CD14-positive monocyte (primary cell): ENCODE measurements around the gene TACR1. TPM values are rescaled to one million over a fixed set of nuclear protein-coding genes. Genes with fewer than 3 reads are reported as not detected.
"Not testable (repeated sequence)": the region's sequence is repeated elsewhere in the genome, so short reads cannot be mapped to it uniquely, and the experiment has no call there.

ENCODE experiments used
- DNase-seq, 3 donors: peaks; one replicate each; pipeline ENCODE4 v3.0.0-alpha.2; 2011 to 2022
- H2AFZ ChIP-seq: 2 replicates; pipeline ENCODE4 v1.6.0; 2012; ENCODE audit warnings: mild to moderate bottlenecking, low read depth, low read length, inconsistent platforms; ENCODE audit not compliant: insufficient read depth, poor library complexity, severe bottlenecking
- H3K27ac ChIP-seq, 2 donors: 1 replicate in 1 of 2; 2 replicates in 1 of 2; pipeline ENCODE4 v1.5.1; 2012 to 2013; ENCODE audit warnings: low read length in 2 of 2, control low read depth in 1 of 2, inconsistent platforms in 1 of 2, low read depth in 1 of 2, mild to moderate bottlenecking in 1 of 2
- H3K27me3 ChIP-seq, 2 donors: one replicate each; pipeline versions ENCODE4 v1.6.0 to v1.6.1; 2011 to 2013; ENCODE audit warnings: low read length in 2 of 2; ENCODE audit not compliant: control insufficient read depth in 2 of 2, insufficient read depth in 2 of 2
- H3K36me3 ChIP-seq, 2 donors: replicated peaks in 1 of 2; 1 replicate in 1 of 2; 2 replicates in 1 of 2; pipeline versions ENCODE4 v1.5.1 to v1.6.1; 2012 to 2013; ENCODE audit warnings: low read length in 2 of 2, control low read depth in 1 of 2, inconsistent platforms in 1 of 2, mild to moderate bottlenecking in 1 of 2; ENCODE audit not compliant: insufficient read depth in 2 of 2, control insufficient read depth in 1 of 2
- H3K4me1 ChIP-seq, 2 donors: 1 replicate in 1 of 2; 2 replicates in 1 of 2; pipeline versions ENCODE4 v1.5.1 to v1.6.1; 2012 to 2013; ENCODE audit warnings: low read length in 2 of 2, control low read depth in 1 of 2, inconsistent platforms in 1 of 2, mild to moderate bottlenecking in 1 of 2, moderate library complexity in 1 of 2; ENCODE audit not compliant: insufficient read depth in 2 of 2, control insufficient read depth in 1 of 2
- H3K4me2 ChIP-seq: replicated peaks from 2 replicates; pipeline ENCODE3; 2012; ENCODE audit warnings: low read length, moderate library complexity, mild to moderate bottlenecking; ENCODE audit not compliant: poor library complexity, severe bottlenecking; ENCODE audit errors: extremely low read depth
- H3K4me3 ChIP-seq, 3 experiments: fragments of 200-600 bp in 1 of 3; sonication (generic) in 1 of 3; replicated peaks in 1 of 3; 1 replicate in 2 of 3; 2 replicates in 1 of 3; pipeline ENCODE4 v1.5.1; 2011 to 2013; ENCODE audit warnings: low read length in 3 of 3, mild to moderate bottlenecking in 3 of 3, control low read depth in 2 of 3, low read depth in 2 of 3, inconsistent platforms in 1 of 3, moderate library complexity in 1 of 3
- H3K79me2 ChIP-seq: 2 replicates; pipeline ENCODE4 v1.6.0; 2012; ENCODE audit warnings: mild to moderate bottlenecking, control low read depth, inconsistent platforms, low read length, moderate library complexity; ENCODE audit not compliant: insufficient read depth
- H3K9ac ChIP-seq: 2 replicates; pipeline ENCODE4 v1.6.0; 2017; ENCODE audit warnings: low read length, mild to moderate bottlenecking; ENCODE audit not compliant: insufficient read depth, poor library complexity, severe bottlenecking
- H3K9me3 ChIP-seq, 2 donors: replicated peaks in 1 of 2; 1 replicate in 1 of 2; 2 replicates in 1 of 2; pipeline versions ENCODE4 v1.5.1 to v1.6.1; 2012 to 2013; ENCODE audit warnings: low read length in 2 of 2, control low read depth in 1 of 2; ENCODE audit not compliant: control insufficient read depth in 1 of 2, insufficient read depth in 1 of 2
- H4K20me1 ChIP-seq: 2 replicates; pipeline ENCODE4 v1.6.0; 2012; ENCODE audit warnings: mild to moderate bottlenecking, low read length, control low read depth, moderate library complexity; ENCODE audit not compliant: insufficient read depth
- H3K27ac Mint-ChIP-seq, 7 donors: one replicate each; pipeline ENCODE4 v1.8.0; 2020; ENCODE audit warnings: mild to moderate bottlenecking in 7 of 7, mixed read lengths in 7 of 7, moderate library complexity in 6 of 7, inconsistent platforms in 2 of 7
- H3K27me3 Mint-ChIP-seq, 3 donors: one replicate each; pipeline ENCODE4 v1.8.0; 2021 to 2022; ENCODE audit warnings: low read depth in 3 of 3, mild to moderate bottlenecking in 3 of 3, mixed read lengths in 3 of 3, moderate library complexity in 3 of 3, inconsistent platforms in 1 of 3
- H3K36me3 Mint-ChIP-seq, 2 donors: one replicate each; pipeline ENCODE4 v1.8.0; 2020; ENCODE audit warnings: mixed read lengths in 2 of 2, inconsistent platforms in 1 of 2, mild to moderate bottlenecking in 1 of 2
- H3K4me1 Mint-ChIP-seq: one replicate; pipeline ENCODE4 v1.8.0; 2020; ENCODE audit warnings: mild to moderate bottlenecking, mixed read lengths
- H3K4me3 Mint-ChIP-seq, 2 donors: one replicate each; pipeline ENCODE4 v1.8.0; 2020; ENCODE audit warnings: mild to moderate bottlenecking in 2 of 2, mixed read lengths in 2 of 2, moderate library complexity in 1 of 2
- H3K9me3 Mint-ChIP-seq, 7 donors: one replicate each; pipeline ENCODE4 v1.8.0; 2020 to 2022; ENCODE audit warnings: mixed read lengths in 7 of 7, mild to moderate bottlenecking in 6 of 7, moderate library complexity in 6 of 7, inconsistent platforms in 2 of 7
- WGBS: methylation state at CpG from one replicate; pipeline ENCODE4 v1.1.5; 2013; ENCODE audit warnings: missing lambda C conversion rate; ENCODE audit not compliant: insufficient coverage; 5-methylcytosine and 5-hydroxymethylcytosine counted together
- intact Hi-C, 2 donors: fragments of 100-400 bp; cut with micrococcal nuclease; formaldehyde crosslinking; loops; one replicate each; pipeline versions ENCODE4 v1.15.0 to v1.15.1; 2023
- polyA minus RNA-seq: library from RNA; depleted of rRNA, polyadenylated mRNA; stranded (reverse); fragments of >200 nt; gene quantifications from 2 replicates; pipeline ENCODE4 v1.2.3, GENCODE V29; 2012
- polyA plus RNA-seq, 3 donors: library from polyadenylated mRNA; depleted of rRNA in 1 of 3; unstranded in 2 of 3; stranded (reverse) in 1 of 3; fragments of 300-500 nt in 2 of 3; fragments of >200 nt in 1 of 3; fragmentation: Illumina TruSeq in 2 of 3; gene quantifications; 1 replicate in 2 of 3; 2 replicates in 1 of 3; pipeline ENCODE4 v1.2.3, GENCODE V29; 2012 to 2021
- total RNA-seq, 12 experiments: library from RNA in 1 of 12; stranded (reverse) in 1 of 12; fragments of 120-200 nt in 1 of 12; gene quantifications; one replicate each; pipeline ENCODE4 v1.2.4 and lab custom pipeline; 2013 to 2026; ENCODE audit warnings: mixed read lengths in 6 of 12, inconsistent platforms in 1 of 12
- TF ChIP-seq, protein P1 (sequence below): fragments of 200-600 bp; IDR thresholded peaks from one replicate; pipeline ENCODE4 v1.8.0; 2022; ENCODE audit warnings: antibody characterized with exemption, mild to moderate bottlenecking

TACR1 gene, protein sequence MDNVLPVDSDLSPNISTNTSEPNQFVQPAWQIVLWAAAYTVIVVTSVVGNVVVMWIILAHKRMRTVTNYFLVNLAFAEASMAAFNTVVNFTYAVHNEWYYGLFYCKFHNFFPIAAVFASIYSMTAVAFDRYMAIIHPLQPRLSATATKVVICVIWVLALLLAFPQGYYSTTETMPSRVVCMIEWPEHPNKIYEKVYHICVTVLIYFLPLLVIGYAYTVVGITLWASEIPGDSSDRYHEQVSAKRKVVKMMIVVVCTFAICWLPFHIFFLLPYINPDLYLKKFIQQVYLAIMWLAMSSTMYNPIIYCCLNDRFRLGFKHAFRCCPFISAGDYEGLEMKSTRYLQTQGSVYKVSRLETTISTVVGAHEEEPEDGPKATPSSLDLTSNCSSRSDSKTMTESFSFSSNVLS
- total RNA-seq (2013) = not detected
- polyA plus RNA-seq = not detected
- polyA minus RNA-seq = not detected in 2 replicates
- 0 to 1.2 (median 0.10) reads per million in 11 experiments for total RNA-seq (lab: John Stamatoyannopoulos, UW)

DNA sequence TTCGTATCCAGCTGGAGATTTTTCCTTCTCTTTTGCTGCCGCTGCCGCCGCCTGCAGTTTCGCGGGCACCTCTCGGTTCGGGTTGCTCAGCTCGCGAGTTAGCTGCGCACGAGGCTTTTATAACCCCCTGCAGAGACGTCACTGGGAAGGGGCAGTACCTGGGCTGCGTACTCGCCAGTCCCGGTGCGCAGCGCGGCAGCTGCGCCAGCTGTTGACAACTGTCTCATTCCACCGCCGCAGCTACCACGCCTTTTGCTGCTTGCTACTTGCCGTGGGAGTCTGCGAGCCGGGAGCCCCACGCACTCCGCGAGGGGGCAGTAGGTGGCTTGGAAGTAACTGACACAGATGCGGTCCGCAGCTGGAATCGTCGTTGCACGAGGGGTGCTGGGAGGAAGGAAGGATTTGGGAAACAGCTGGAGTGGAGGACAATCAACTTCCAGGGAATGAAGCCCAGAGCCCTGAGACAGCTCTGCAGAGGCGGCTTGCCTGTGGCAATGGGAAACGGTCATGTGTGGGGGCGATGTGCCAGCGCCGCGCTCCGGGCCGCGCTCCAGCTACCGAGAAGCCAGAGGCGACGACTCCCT is at the start of gene TACR1:
TACR1 (minus strand) TSS at position 93 of the 584 bp plus-strand sequence. CDS start 586 bp downstream, outside the sequence.
- peak within 1 kb of the TSS; percentile 25 for H3K4me2 ChIP-seq
- H3K4me1 ChIP-seq = peaks cover 6% of the 10 kb centered on the region in 2 donors
- no peak within 1 kb of the TSS for H3K27ac ChIP-seq
- intact Hi-C loops = no loop called here
- peaks cover 0 to 6% (median 2%) of the 10 kb centered on the region in 7 donors for H3K9me3 Mint-ChIP-seq
- no peaks in the 10 kb centered on the region for H3K36me3 Mint-ChIP-seq
- H3K4me1 Mint-ChIP-seq = peaks cover 10% of the 10 kb centered on the region
- H4K20me1 ChIP-seq = no peaks in the 10 kb centered on the region
- no peak within 1 kb of the TSS for H3K9ac ChIP-seq
- H3K9me3 ChIP-seq = peaks cover 0 to 25% of the 10 kb centered on the region in 2 donors
- H3K4me3 Mint-ChIP-seq = peak within 1 kb of the TSS in 1 of 2 donors; percentile 86
- no peaks in the 10 kb centered on the region for H3K79me2 ChIP-seq
- H2AFZ ChIP-seq = peak within 1 kb of the TSS; percentile 24
- H3K27ac Mint-ChIP-seq = no peak within 1 kb of the TSS
- no peaks in the 10 kb centered on the region for H3K36me3 ChIP-seq
- no peak within 1 kb of the TSS for H3K4me3 ChIP-seq
- H3K27me3 ChIP-seq = peaks cover 51 to 67% of the 10 kb centered on the region in 2 donors
- TF ChIP-seq, protein P1, sequence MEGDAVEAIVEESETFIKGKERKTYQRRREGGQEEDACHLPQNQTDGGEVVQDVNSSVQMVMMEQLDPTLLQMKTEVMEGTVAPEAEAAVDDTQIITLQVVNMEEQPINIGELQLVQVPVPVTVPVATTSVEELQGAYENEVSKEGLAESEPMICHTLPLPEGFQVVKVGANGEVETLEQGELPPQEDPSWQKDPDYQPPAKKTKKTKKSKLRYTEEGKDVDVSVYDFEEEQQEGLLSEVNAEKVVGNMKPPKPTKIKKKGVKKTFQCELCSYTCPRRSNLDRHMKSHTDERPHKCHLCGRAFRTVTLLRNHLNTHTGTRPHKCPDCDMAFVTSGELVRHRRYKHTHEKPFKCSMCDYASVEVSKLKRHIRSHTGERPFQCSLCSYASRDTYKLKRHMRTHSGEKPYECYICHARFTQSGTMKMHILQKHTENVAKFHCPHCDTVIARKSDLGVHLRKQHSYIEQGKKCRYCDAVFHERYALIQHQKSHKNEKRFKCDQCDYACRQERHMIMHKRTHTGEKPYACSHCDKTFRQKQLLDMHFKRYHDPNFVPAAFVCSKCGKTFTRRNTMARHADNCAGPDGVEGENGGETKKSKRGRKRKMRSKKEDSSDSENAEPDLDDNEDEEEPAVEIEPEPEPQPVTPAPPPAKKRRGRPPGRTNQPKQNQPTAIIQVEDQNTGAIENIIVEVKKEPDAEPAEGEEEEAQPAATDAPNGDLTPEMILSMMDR = peak; percentile 25
- WGBS = under 1% methylated on average over 46 of the region's 46 CpGs
- peak in 2 of 3 donors; percentile 2 to 6 for DNase-seq
- H3K27me3 Mint-ChIP-seq = peaks cover 53 to 71% (median 68%) of the 10 kb centered on the region in 3 donors

DNA sequence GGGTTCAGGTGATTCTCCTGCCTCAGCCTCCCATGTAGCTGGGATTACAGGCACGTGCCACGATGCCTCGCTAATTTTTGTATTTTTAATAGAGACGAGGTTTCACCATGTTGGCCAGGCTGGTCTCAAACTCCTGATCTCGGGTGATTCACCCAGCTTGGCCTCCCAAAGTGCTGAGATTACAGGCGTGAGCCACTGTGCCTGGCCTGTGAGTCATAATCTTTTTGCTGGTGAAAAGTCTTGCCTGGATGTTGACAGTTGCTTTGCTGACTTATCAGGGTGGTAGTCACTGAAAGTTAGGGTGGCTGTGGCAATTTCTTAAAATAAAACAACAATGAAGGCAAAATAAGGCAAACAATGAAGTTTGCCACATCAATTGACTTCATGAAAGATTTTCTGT is 49.3 kb upstream of the TACR1 start:
- WGBS = 88% methylated on average over 6 of the region's 6 CpGs
- H3K9me3 Mint-ChIP-seq = not testable (repeated sequence)

More for the DNA sequence above, 49.3 kb upstream of the TACR1 start:
- H3K9ac ChIP-seq, H3K27me3 Mint-ChIP-seq, H3K4me2 ChIP-seq, H4K20me1 ChIP-seq, intact Hi-C loops, H3K4me3 Mint-ChIP-seq, H3K4me3 ChIP-seq, H3K4me1 Mint-ChIP-seq, H3K36me3 ChIP-seq, DNase-seq, H3K4me1 ChIP-seq, H3K27me3 ChIP-seq, H3K27ac Mint-ChIP-seq, H3K36me3 Mint-ChIP-seq, H3K27ac ChIP-seq, H3K9me3 ChIP-seq, H2AFZ ChIP-seq, H3K79me2 ChIP-seq: not testable (repeated sequence)
